A549 treated with CORT108297 at 1 μM for 4 hours (cell line): ENCODE data around the gene GJB1. TPM values are rescaled to one million over a fixed set of nuclear protein-coding genes. Genes with fewer than 3 reads are reported as not detected.

Experiments used
- total RNA-seq: library from RNA; stranded (reverse); fragments of 200-300 nt; extraction: Qiagen RNA extraction; gene quantifications from 5 replicates; pipeline ENCODE4 v1.2.3, GENCODE V29; 2022

GJB1 gene
- total RNA-seq, result 0.11 TPM in 1 of 5 replicates, not detected in the others

DNA sequence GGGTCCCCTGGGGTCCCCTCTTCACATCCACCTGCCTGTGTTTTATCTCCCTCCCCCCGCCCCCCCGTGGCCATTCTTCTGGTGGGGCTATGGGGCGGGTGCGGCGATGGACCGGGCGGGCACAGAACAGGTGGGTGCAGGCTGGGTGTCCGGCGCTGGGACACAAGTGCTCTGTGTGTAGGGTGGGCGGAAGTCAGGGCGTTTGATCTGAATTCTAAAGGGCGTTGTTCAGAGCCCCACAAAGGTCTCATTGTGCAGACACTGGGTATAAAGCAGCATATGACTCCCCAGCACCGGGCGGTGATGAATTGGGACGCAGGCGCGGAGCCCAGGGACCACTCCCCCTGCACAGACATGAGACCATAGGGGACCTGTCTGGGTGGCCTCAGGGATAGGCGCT lies at the start of gene GJB1:
TSS of gene GJB1 (plus strand) at position 296 of the 400 bp plus-strand sequence. CDS start 484 bp downstream, outside the sequence.

DNA sequence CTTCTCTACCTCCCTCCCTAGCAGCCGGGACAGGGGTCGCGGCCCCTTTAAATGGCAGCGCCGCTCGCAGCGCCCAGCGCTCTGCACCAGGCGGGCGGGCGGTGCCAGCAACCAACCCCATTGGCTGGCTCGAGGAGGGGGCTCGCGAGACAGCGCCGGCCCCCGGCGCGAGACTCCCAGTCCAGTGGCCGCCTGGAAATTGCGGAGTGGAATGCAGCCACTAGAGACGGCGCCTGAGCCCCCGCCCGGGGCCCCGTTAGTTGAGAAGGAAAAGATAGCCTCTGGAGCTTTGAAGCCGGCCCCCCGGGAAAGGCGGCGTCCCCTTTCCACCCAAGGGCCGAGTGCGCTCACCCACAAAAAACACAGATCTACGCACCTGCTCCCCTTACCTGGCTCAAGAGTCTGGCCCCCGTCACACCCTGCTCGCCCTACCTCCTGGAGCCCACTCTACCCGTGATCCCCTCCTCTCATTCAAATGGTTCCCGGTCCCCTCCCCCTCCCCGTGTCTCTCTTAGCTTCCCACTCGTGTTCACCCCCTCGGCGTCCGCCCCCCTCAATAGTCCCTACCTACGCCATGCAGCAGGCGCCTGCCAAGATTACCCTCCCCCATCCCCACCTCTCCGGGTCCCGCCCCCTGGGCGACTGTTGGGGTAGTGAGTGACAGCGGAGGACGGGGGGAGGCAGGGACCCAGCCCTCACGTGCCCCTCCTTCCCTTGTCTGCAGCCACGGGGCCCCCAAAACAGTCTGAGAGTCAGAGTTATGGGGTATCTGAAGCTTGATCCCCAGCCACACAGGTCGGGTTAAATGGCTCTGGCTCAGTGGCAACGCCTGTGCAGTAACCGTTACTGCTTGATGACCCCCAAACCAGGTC lies 31.3 kb downstream of the GJB1 start, which contains the start of gene ZMYM3:
TSS of gene ZMYM3 (minus strand) at position 49 of the 872 bp plus-strand sequence. CDS start 885 bp downstream, outside the sequence.

Other genes with a start within 250 kb of the GJB1 start
- gene SNX12, start 154.9 kb upstream of the GJB1 start, total RNA-seq, result 68.0 to 76.9 TPM (median 75.6 TPM) in 5 replicates
- 1.4 to 1.7 TPM (median 1.6 TPM) in 5 replicates for gene FOXO4, start 127.4 kb upstream of the GJB1 start, total RNA-seq
- not detected in 5 replicates for gene CXorf65, start 116.5 kb upstream of the GJB1 start, total RNA-seq
- gene IL2RG, start 111.6 kb upstream of the GJB1 start, total RNA-seq, result 0.07 to 0.32 TPM in 2 of 5 replicates, not detected in the others
- gene MED12, start 104.6 kb upstream of the GJB1 start, total RNA-seq, result 9.0 to 13.9 TPM (median 12.2 TPM) in 5 replicates
- 0.95 to 1.2 TPM (median 1.1 TPM) in 5 replicates for gene NLGN3, start 78.4 kb upstream of the GJB1 start, total RNA-seq
- gene ZMYM3, start 30.9 kb downstream of the GJB1 start, total RNA-seq, result 9.5 to 15.1 TPM (median 13.1 TPM) in 5 replicates
- 341 to 406 TPM (median 374 TPM) in 5 replicates for gene NONO, start 60.4 kb downstream of the GJB1 start, total RNA-seq
- 0.69 to 1.1 TPM (median 0.99 TPM) in 5 replicates for gene ITGB1BP2, start 78.5 kb downstream of the GJB1 start, total RNA-seq
- 12.4 to 22.3 TPM (median 16.5 TPM) in 5 replicates for gene TAF1, start 143.1 kb downstream of the GJB1 start, total RNA-seq